ENCODE results near the gene CUX1.
"Not testable (repeated sequence)": the region's sequence is repeated elsewhere in the genome, so short reads cannot be mapped to it uniquely, and the experiment has no call there.

Gene CUX1

GRCh38 chr7:102046373-102047117, 229.1 kb downstream of the CUX1 start:
- no peak for DNase-seq (ENCODE audit: low read depth)

GRCh38 chr7:102047167-102047566, 229.7 kb downstream of the CUX1 start:
- no peak for DNase-seq (ENCODE audit: low read depth)

DNA sequence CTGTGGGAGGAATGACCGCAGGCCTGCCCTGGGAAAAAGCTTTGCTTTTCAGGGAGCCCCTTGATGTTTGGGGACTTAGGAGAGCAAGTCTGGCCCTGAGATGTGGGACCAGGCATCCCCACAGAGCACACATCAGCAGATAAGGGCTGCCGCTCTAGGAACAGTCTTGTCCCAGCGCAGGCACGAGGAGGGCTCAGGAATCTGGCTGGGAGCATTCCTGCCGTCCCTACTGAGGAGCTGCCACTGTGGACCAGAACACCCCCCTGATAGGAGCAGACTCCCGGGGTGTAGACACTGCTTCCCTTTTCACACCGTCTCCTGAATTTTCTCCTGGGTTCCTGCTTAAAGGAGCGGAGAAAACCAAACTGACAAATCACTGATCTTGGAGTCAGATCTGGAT, 232.3 kb downstream of the CUX1 start:
- DNase-seq (ENCODE audit: low read depth), result no peak

- no peak for DNase-seq (ENCODE audit: low read depth)
These were observed 233.5 kb downstream of the CUX1 start for GRCh38 chr7:102050864-102051460.

DNA sequence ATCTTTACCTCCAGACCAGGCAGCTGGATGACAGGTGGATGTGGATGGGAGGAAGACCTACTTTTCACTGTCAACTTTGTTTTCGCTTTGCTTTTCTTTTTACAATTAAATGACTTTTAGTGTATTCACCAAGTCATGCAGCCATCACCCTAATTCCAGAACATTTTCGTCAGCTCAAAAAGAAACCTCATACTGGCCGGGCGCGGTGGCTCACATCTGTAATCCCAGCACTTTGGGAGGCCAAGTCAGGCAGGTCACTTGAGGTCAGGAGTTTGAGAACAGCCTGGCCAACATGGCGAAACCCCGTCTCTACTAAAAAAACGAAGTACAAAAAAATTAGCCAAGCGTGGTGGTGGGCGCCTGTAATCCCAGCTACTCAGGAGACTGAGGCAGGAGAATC, 234.3 kb downstream of the CUX1 start:
- DNase-seq (ENCODE audit: low read depth), result not testable (repeated sequence)

DNA sequence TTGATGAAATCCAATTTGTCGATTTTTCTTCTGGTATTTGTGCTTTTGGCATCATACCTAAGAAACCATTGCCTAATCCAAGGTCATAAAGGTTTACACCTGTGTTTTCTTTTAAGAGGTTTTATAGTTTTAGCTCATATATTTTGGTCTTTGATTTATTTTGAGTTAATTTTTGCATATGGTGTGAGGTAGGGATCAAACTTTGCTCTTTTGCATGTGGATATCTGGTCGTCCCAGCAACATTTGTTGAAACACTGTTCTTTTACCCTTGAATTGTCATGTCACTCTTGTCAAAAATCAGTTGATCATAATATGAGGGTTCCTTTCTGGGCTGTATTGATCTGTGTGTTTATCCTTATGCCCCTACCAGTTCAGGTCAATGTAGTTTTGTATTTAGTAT, 236.7 kb downstream of the CUX1 start:
- DNase-seq (ENCODE audit: low read depth), result no peak

GRCh38 chr7:102055181-102055976, 238.0 kb downstream of the CUX1 start:
- DNase-seq (ENCODE audit: low read depth), result no peak

DNA sequence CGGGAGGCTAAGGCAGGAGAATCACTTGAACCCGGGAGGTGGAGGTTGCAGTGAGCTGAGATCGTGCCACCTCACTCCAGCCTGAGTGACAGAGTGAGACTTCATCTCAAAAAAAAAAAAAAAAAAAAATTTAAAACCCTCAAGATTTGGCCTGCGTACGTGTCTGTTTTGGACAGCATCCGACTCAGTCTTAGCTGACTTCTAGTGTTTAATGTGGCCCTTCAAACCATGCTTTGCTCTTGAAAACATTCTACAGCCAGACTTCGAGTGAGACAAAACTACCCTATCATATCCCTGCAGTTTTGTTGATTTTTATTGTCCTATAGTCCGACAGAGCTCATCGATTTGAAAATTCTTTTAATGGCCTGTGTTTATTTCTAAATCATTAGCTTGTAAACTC, 242.1 kb downstream of the CUX1 start:
- no peak for DNase-seq (ENCODE audit: low read depth)

DNA sequence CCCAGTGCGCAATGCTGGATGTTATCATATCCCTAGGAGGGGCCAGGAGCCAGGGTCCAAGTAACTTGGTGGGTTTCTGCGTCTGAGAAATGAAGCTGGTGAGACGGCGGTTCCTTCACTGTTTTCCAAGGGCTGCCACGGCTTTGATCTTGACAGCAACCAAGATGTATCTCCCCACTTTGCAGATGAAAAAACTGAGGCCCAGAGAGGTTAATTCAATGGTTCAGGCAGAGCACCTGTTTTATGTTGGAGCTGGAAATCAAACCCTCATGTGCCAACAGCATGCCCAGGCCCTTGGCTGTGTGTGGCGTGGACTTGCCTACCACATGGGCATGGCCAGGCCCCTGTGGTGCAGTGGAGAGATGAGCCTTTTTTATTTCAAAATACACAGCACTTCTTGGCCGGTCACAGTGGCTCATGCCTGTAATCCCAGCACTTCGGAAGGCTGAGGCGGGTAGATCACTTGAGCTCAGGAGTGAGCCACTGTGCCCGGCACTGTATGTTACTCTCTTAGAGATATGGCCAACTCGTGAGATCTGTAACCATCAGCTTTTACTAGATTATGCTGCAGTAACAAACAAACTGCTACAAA, 244.0 kb downstream of the CUX1 start:
- DNase-seq (ENCODE audit: low read depth), result no peak

GRCh38 chr7:102061981-102062390, 244.6 kb downstream of the CUX1 start:
- no peak for DNase-seq (ENCODE audit: low read depth)

- no peak for DNase-seq (ENCODE audit: low read depth)
These were observed 246.3 kb downstream of the CUX1 start for GRCh38 chr7:102063690-102064180.

DNA sequence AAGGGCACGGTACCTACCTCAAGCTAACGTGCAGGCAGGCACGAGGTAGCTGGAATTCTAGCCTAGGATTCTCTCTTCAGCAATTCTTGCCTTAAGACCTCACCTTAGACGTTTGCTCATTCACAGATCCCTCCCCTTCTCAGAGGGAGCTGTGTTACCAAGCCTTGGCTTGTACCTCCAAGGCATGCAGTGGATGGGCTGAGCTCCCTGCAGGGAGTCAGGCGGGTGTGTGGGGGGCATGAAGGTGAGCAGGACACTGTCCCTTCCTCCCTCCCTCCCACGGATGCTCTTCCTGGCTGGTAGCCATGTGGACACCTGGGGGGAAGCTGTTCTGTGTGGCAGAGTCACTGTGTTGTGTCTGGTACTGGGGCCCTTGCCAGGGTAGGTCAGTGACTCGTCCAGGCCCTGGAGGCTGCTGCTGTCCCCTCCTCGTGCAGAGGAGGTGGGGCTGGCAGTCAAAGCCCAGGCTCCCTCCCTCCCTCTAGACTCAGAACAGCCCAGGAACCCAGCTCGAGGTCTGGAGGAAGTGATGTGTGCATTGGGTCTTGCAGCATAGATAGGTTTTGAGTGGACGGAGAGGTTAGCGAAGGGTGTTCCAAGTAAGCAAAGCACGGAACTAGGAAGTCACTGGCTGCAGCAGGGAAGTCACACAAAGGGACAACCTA, 247.1 kb downstream of the CUX1 start:
- no peak for DNase-seq (ENCODE audit: low read depth)

DNA sequence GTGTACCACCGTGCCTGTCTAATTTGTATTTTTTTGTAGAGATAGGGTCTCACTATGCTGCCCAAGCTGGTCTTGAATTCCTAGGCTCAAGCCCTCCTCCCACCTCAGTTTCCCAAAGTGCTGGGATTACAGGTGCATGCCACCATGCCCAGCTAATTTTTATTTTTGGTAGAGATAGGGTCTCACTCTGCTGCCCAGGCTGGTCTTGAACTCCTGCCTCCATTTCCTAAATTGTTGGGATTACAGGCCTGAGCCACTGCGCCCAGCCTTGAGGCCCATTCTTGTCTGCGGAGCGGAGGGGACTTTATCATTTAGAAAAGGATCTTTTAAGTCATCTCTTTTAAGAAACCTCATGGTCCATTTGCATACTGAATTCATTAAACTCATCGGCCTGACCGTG, 247.8 kb downstream of the CUX1 start:
- no peak for DNase-seq (ENCODE audit: low read depth)

GRCh38 chr7:102066476-102066875, 249.1 kb downstream of the CUX1 start:
- no peak for DNase-seq (ENCODE audit: low read depth)

DNA sequence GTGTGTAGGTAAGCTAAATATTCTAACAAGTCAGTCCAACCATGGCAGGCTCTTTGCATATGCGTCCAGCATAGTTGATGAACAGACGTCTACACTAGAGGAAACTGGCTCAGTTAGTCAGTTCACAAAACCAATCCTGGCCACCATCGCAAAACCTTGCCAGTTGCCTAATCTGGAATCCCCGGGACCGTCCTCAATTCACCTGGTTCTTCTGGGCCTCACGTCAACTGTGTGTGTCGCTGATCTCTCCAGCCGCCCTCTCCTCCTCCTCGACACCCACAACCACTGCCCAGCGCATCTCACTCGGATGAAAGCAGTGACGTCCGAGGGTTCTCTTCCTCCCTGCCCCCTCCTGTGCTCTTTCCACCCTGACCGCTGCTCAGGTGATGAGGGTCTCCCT, 251.4 kb downstream of the CUX1 start:
- DNase-seq (ENCODE audit: low read depth), result no peak

DNA sequence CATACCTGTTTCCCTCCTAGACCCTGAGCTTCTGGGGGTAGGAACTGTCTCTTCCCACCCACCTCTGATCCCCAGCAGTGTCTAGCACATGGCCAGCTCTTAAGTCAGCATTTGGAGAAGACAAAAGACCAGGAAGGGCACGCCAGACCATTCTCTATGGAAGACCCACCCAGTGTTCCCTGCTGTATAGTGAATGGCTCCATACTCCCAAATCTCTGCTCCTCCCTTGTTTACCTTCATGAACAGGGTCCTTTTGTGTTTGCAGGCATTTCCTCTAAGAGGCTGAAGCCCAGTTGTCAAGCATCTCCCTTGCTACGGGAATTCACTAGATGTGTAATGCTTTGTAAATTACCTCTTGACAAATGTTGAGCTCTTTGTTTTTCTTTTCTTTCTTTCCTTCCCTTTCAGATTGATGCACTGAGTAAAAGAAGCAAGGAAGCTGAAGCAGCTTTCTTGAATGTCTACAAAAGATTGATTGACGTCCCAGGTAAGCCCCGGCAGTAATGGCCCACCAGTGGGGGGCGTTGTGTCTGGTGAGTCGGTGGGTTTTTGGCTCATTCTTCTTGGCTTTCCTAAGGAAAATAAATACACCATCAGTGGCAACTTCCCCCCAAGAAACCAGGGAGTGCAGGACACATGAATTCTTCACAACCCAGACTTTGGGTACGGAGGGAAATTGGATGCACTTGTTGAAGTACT, 252.7 kb downstream of the CUX1 start:
- DNase-seq (ENCODE audit: low read depth), result no peak

DNA sequence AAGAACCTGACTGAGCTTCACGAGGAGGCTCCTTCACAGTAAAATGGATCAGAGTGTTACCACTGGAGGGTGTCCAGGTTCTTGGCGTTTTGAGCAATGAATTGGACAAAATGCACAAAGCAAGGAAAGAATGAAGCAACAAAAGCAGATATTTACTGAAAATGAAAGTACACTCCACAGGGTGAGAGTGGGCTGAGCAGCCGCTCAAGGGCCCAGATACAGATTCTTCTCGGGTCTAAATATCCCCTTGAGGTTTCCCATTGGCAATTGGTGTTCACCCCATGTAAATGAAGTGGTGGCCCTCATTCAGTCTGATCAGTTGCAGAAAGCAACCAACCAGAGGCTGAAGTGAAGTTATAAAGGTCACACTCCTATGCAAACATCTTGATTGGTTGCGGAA, 254.6 kb downstream of the CUX1 start:
- DNase-seq (ENCODE audit: low read depth), result no peak

DNA sequence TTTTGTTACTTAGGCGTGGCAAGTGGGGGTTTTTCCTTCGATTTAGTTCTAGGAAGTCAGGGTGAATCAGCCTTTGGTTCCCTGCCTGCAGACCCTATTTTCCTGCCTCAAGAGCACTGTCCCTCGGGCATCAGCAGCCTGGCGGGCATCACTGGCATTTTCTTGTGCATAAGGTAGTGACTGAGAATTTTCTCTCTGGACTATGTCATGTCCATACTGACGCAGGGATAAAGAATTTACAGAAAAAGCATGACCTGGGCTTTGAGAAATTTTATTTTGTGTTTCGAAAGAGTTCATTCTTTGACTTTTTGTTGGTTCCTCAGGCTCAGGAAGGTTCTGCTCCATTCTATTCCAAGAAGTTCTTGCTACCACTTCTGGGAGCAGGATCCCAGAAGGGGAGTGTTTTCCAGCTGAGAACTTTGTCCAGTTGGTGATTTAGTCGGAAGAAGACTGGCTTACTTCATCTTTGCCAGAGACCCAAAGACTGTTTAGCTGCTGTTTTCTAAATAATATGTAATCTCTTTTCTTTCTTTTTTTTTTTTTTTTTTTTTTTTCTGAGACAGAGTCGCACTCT, 255.3 kb downstream of the CUX1 start:
- no peak for DNase-seq (ENCODE audit: low read depth)

DNA sequence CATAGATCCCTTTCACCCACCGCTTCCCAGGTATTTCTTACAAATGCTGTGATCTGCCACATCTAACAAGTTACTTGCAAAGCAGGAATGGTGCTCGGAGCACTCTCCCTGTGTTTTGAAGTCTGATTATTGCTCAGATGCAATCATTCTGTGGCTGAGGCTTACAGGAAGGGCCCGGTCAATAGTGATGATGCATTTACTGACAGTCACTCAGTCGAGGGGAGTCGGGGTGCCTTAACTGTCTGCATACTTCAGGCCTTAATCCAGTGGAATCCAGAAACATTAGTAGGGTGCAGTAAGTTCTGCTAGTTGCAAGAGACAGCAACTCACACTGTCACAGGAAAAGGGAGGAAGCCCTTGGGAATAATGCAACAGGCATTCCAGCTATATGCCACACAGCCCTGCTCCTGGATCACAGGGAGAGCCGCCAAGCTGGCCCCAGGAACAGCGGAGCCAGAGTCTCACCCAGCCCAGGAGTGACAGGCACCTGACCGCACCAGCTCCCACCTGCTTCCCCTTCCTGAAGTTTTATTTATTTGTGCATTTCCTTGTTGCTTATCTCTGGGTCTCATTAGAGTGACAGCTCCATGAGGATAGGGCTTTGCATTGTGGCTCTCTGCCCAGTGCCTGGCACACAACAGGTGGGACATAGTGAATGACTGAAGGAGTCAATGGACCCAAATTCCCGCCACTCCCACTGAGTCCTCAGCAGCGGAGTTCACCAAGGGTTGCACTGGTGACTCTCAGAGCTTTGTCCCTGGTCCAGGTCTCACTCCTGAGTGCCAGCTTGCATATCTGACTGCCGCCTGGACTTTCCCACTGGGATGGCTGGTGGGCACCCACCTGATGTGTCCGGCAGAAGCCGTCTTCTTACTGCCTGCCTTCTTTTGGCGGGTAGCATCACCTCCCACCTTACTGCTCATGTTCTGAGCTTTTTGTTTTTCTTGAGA, 256.8 kb downstream of the CUX1 start:
- no peak for DNase-seq (ENCODE audit: low read depth)

DNA sequence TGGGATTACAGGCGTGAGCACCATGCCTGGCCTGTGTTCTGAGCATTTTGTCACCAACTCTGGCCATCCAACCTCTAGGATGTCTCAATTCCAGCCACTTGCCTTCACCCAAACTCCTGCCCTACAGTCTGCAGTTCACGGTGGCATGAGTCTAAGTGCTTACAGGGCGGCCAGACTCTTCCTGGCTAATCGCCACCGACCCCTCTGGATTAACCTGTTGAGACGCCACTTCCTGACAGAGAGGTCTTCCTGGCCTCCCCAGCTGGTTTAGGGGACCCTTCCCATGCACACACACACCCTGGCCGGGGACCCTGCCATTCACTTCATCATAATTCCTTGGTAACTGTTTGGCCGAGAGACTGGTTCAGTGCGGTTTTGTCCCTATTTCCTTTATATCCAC, 257.7 kb downstream of the CUX1 start:
- DNase-seq (ENCODE audit: low read depth), result no peak
